Limb (tissue), 2 donors: ENCODE measurements around the gene PCBP1.
A peak's percentile ranks its signal among the peaks of the same experiment; 100 is the strongest.
"Not testable (repeated sequence)": the region's sequence is repeated elsewhere in the genome, so short reads cannot be mapped to it uniquely, and the experiment has no call there.

Source experiments
- DNase-seq, 2 donors: peaks; one replicate each; pipeline ENCODE4 v3.0.0-alpha.2; 2016; ENCODE audit errors: extremely low spot score in 2 of 2

PCBP1 gene

GRCh38 chr2:70081221-70081620 is 6.1 kb upstream of the PCBP1 start:
- no peak for DNase-seq

GRCh38 chr2:70083344-70084156 is 3.7 kb upstream of the PCBP1 start:
- DNase-seq: no peak

- DNase-seq: peak in 1 of 2 donors; percentile 49
Measured at GRCh38 chr2:70084973-70085710, 2.1 kb upstream of the PCBP1 start.

GRCh38 chr2:70085711-70086277 is 1.5 kb upstream of the PCBP1 start:
- no peak for DNase-seq

- peak; percentile 88 for DNase-seq
Measured at GRCh38 chr2:70086278-70086837, 919 bp upstream of the PCBP1 start.

- peak; percentile 43 to 67 for DNase-seq
Measured at GRCh38 chr2:70087702-70088597, 673 bp downstream of the PCBP1 start.

- no peak for DNase-seq
Measured at GRCh38 chr2:70088598-70089219, 1.4 kb downstream of the PCBP1 start.

GRCh38 chr2:70089220-70089982 is 2.1 kb downstream of the PCBP1 start:
- DNase-seq: peak in 1 of 2 donors; percentile 72

- DNase-seq: no peak
Measured at GRCh38 chr2:70089983-70090525, 2.8 kb downstream of the PCBP1 start.

GRCh38 chr2:70090706-70091334 is 3.5 kb downstream of the PCBP1 start:
- no peak for DNase-seq

- DNase-seq: no peak
Measured at GRCh38 chr2:70091364-70091763, 4.1 kb downstream of the PCBP1 start.

GRCh38 chr2:70091816-70092215 is 4.5 kb downstream of the PCBP1 start:
- DNase-seq: no peak

GRCh38 chr2:70092576-70093243 is 5.4 kb downstream of the PCBP1 start:
- not testable (repeated sequence) for DNase-seq

- no peak for DNase-seq
Measured at GRCh38 chr2:70094171-70094977, 7.1 kb downstream of the PCBP1 start.

- DNase-seq: no peak
Measured at GRCh38 chr2:70094978-70095719, 7.9 kb downstream of the PCBP1 start.

- no peak for DNase-seq
Measured at GRCh38 chr2:70095720-70096670, 8.7 kb downstream of the PCBP1 start.
